ENCODE data around the gene C2CD2L.

GRCh38 chr11:119110439-119110838, 3.3 kb downstream of the C2CD2L start:
- TF ChIP-seq EZH2 (IDR thresholded peaks at IDR 0.05) (no peak), POLR2AphosphoS5 (IDR thresholded peaks at IDR 0.05; ENCODE audit: borderline replicate concordance, low read depth, low read length) (no peak)
